Middle frontal gyrus (tissue), 1 donor: ENCODE measurements around the gene TNS3.

Experiments used
- DNase-seq: peaks from one replicate; pipeline ENCODE4 v3.0.0-alpha.2; 2015; ENCODE audit warnings: low spot score; ENCODE audit errors: extremely low spot score

Gene TNS3

GRCh38 chr7:47313564-47313963, 268.3 kb downstream of the TNS3 start:
- DNase-seq: no peak

- DNase-seq: no peak
Observed at GRCh38 chr7:47311891-47312290, 270.0 kb downstream of the TNS3 start.

GRCh38 chr7:47310020-47310419, 271.9 kb downstream of the TNS3 start:
- DNase-seq: no peak

GRCh38 chr7:47308808-47309207, 273.1 kb downstream of the TNS3 start:
- DNase-seq: no peak

- DNase-seq: no peak
Observed at GRCh38 chr7:47307311-47307710, 274.6 kb downstream of the TNS3 start.

GRCh38 chr7:47304727-47305719, 276.9 kb downstream of the TNS3 start:
- DNase-seq: no peak

- no peak for DNase-seq
Observed at GRCh38 chr7:47303695-47304453, 278.0 kb downstream of the TNS3 start.

GRCh38 chr7:47303014-47303694, 278.8 kb downstream of the TNS3 start:
- DNase-seq: no peak

- DNase-seq: no peak
Observed at GRCh38 chr7:47302560-47302959, 279.4 kb downstream of the TNS3 start.

GRCh38 chr7:47301657-47302295, 280.1 kb downstream of the TNS3 start:
- DNase-seq: no peak

GRCh38 chr7:47301105-47301477, 280.8 kb downstream of the TNS3 start:
- DNase-seq: no peak

- DNase-seq: no peak
Observed at GRCh38 chr7:47300472-47301104, 281.3 kb downstream of the TNS3 start.

GRCh38 chr7:47299496-47299895, 282.4 kb downstream of the TNS3 start:
- DNase-seq: no peak

- DNase-seq: no peak
Observed at GRCh38 chr7:47298636-47299035, 283.3 kb downstream of the TNS3 start.

- no peak for DNase-seq
Observed at GRCh38 chr7:47297120-47297519, 284.8 kb downstream of the TNS3 start.

- no peak for DNase-seq
Observed at GRCh38 chr7:47295606-47296005, 286.3 kb downstream of the TNS3 start.

- DNase-seq: no peak
Observed at GRCh38 chr7:47294556-47295222, 287.2 kb downstream of the TNS3 start.

- DNase-seq: no peak
Observed at GRCh38 chr7:47293884-47294555, 287.9 kb downstream of the TNS3 start.

GRCh38 chr7:47292832-47293309, 289.0 kb downstream of the TNS3 start:
- no peak for DNase-seq
